Stimulated activated CD4-positive, alpha-beta T cell treated with anti-CD3 and anti-CD28 coated beads, Interleukin-15, amount 100 ng/mL, for 1 hour (primary cell): ENCODE data around the gene FAM118B.
"Not testable (repeated sequence)": the region's sequence is repeated elsewhere in the genome, so short reads cannot be mapped to it uniquely, and the experiment has no call there.

ENCODE experiments used
- DNase-seq, 2 donors: peaks; one replicate each; pipeline ENCODE4 v3.0.0-alpha.2; 2020; ENCODE audit warnings: low read depth in 1 of 2, low spot score in 1 of 2

FAM118B gene

DNA sequence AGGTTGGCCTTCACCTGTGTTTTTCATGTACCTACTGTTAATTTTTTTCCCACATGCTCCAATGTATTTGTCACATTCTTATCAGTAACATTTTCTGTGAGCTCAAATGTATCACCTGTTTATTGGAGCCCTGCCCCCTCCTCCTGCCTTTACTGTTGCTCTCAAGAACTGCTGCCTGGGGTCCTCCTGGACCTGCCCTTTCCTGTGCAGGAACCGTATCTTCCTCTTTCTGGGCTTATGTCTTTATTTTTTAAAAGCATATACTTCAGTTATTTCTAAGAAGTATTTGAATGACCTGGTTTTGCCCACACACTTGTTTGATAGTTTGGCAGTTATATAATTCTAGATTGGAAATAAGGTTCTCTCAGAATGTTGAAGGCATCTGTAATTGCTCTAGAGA lies 5.9 kb downstream of the FAM118B start:
- DNase-seq, result no peak

DNA sequence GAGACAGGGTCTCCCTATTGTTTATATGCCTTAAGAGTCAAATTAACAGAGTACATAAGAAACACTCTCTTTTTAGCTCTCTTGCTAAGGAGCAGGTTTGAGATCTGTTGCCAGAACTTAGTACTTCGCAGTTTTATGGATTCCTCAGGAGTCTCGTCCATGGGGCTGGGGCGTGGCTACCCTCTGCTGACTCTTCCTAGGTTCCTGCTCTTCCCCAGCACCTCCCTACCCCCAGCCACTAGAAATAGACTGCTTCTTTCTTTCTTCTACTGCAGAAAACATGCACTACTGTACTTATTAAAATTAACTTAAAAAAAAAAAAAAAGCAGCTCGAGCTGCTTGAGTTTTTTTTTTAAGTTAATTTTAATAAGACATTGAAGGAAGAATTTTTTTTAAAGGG lies 8.0 kb downstream of the FAM118B start:
- no peak for DNase-seq

DNA sequence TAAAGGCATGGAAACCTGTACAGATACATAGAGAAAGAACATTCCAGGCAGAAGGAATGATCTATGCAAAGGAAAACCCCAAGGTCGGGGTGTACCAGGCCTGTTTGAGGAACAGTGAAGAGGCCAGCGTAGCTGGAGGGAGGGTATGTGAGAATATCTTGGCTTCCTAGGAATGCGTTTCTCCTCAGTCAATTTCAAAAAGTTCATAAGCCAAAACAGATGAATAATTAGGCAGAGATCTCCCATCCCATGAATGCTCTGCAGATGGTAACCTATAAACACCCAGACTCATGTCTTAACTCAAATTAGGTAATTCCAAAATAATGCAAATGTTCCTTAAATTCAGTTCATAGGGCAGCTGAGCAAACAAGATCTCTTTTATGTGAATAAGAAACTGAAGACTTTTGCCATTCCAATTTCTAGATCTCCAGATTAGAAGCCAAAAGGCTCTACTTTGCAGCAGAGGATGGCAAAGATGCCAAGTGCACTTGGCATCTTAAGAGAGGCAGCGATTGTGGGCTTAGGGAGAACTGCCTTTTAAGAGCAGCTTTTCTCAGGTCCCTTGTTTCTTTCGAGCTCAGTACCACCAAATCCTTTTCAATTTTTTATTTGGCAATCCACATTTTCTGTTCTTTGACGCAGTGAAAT lies 13.2 kb downstream of the FAM118B start:
- no peak for DNase-seq

DNA sequence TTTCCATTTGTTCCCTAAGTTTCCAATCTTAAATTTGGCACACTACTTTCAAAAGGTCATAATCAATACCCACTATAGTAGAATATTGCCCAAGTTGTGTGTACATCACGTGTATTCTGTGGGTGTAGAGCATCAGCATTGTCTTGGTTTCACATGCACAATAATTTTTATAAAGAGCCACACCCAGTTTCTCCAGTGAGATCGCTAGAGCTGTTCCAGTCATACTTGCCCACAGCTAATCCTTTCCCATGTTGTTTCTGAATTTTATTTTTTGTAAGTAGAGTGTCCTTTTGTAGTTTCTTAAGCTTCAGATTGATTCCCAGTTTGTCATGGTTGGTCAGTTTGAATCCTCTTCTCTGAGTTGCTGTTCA lies 13.7 kb downstream of the FAM118B start:
- no peak for DNase-seq

DNA sequence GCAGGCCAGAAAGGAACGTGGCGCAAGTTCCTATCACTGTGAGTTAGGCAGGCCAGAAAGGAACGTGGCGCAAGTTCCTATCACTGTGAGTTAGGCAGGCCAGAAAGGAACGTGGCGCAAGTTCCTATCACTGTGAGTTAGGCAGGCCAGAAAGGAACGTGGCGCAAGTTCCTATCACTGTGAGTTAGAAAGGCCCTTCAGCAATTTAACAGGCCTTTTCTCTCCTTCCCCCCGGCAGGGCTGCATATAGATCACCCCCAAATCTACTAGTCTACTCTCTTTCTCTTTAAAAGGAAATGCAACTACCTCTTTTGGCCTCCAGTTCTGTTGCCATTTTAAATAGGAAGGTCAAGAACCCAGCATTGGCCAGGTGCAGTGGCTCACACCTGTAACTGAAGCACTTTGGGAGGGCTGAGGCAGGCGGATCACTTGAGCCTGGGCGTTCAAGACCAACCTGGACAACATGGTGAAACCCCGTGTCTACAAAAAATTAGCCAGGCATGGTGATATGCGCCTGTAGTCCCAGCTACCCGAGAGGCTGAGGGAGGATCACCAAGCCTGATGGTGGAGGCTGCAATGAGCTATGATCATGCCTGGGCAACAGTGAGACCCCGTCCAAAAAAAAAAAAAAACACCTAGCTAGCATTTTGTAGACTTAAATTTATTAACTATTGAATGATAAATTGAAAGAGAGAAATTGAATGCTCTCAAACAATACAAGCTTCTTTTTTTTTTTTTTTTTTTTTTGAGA lies 14.9 kb downstream of the FAM118B start:
- DNase-seq, result no peak

DNA sequence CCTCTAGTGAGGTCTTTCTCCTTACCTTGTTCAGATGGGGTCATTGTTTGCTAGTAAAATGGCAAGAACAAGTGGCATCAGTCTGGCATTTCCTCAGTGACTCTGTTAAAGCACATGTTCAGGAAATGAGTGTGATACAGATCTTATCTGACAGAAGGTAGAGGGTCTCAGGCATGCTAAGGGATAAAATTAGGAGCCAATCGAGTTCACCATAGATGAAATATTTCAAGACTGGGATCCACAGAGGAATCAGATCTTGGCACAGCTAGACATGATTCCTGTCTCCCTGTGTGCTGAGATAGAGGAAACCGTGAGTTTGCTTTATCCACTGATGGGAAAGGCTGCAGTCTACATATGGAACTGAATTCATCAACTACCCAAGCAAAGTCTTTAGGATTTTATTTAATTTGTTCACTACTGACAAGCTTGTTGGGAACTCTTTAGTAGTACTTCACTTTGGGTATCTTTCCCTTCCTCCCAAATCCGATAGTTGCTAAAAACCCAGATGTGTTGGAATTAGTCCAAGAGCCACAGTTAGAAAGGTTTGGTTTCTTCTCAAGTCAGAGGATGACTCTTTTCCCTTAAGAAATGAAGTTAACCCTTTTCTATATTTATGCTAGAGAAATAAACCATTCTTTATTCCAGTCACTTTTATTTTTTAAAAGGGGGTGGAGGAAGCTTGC lies 18.4 kb downstream of the FAM118B start:
- no peak for DNase-seq

DNA sequence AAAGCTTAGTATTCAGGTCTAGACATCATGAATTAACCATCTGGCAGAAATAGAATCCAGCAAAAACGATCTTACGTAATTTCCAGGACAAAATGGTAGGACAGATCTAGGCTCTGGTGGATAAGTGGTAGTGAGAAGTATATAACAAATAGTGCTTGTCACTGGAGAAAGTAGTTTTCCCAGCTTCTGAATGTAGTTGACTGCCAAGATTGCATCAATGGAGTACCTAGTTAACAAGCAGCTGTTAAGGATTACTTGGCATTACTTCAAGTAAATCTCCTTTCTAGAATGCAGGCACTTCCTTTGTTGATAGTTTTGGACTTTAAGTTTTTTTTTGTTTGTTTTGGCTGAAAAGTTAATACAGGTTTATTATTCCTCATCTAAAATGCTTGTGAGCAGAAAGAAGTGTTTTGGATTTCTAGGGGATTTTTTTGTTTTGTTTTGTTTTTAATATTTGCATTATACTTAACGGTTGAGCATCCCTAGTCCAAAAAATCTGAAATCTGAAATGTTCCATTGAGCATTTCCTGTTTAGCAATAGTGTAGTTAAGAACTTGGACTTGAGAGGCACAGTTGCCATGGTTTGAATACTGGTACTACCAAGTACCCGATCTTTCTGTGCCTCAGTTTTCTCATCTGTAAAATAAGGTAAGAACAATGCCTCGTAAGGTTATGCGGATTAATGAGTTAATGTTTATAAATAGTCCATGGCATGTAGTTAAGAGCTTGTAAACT lies 20.3 kb downstream of the FAM118B start:
- DNase-seq, result no peak

DNA sequence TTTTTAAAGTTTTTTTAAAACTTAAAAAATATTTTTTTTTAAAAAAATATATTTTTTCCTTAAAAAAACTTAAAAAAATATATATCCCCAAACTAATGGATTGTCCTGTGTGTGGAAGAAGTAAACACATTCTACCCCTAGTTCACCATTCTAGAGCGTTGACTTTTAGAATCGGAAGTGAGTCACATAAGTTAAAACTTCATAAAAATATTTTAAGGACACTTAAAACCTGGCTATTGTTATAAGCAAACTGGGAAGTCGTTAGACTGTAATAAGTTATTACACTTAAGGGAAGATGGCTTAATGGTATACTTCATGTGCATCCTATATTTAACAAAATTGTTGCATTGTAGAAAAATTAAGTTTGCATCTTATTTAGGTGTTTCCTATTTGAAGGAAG lies 21.1 kb downstream of the FAM118B start:
- no peak for DNase-seq

DNA sequence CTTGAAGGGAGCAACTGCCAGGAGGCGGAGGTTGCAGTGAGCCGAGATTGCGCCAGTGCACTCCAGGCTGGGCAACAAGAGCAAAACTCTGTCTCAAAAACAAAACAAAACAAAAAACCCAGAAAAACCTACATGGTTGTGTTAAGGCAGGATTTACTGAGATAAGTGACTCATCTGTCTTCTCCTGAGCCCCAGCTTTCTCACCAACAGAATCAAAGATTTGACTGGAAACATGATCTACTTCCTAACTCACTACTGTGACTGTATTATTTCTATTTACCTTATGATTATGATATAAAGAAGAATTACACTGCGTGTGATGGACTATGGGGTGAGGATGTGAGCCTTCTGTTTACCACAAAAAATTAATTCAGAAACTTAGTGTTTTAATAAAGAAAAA lies 21.8 kb downstream of the FAM118B start:
- no peak for DNase-seq

DNA sequence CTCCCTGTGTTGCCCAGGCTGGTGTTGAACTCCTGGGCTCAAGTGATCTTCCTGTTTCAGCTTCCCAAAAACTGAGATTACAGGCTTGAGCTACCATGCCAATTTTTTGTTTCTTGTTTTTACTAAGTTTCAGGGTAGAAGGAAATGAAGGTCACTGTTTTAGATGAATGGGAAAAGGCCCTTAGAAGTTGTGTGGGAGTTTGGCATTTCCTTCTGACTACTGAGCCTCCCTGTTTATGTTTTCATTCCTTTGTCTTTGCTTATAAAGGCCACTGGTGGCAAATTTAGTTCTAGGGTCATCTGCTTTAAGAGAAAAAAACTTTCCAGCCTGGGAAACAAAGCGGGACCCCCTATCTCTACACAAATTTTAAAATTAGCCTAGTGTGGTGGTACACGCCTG lies 35.1 kb downstream of the FAM118B start:
- DNase-seq, result no peak

DNA sequence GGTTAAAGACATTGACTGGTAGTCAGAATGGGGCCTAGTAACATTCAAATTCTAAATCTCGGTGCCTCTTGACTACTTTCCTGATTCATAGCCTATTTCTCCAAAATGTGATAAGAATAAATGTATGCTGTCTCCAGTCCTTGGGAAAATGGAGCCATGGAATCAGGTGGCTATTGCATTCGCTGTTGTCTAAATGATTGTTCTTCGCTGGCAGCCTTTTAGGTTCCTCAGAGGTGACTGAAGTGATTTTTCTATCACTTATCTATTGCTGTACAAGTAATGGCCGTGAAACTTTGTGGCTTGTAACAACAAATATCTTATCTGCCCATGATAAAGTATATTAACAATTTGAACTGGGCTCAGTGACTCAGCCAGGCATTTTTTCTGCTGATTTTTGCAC lies 41.7 kb downstream of the FAM118B start:
- DNase-seq, result no peak

DNA sequence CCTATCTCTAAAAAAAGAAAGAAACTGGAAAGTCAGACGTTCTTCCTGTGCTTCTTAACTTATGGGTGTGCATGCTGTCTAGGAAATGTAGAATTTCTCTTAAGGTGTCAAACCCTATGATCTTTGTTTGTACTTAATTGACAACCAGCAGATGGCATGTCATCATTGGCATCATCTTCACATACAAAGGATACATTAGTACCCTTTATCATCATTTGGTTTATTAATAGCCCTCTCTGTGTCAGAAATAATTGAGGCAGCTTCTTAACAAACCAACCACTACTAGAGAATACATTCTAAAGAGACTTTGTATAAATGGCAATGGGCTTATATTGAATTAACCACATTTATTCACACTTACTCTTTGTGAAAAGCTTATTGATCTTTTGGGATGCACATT lies 43.2 kb downstream of the FAM118B start:
- no peak for DNase-seq

DNA sequence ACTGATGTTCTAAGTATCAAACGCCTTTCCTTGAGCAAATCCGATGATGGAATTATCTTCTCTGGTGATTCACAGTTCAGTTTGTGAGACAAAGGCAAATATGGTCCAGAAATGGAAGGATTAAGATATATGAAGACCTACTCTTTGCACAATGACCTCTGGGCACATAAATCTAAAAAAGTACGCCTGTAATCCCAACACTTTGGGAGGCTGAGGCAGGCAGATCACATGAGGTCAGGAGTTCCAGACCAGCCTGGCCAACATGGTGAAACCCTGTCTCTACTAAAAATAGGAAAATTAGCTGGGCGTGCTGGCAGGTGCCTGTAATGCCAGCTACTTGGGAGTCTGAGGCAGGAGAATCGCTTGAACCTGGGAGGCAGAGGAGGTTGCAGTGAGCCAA lies 43.9 kb downstream of the FAM118B start:
- not testable (repeated sequence) for DNase-seq

DNA sequence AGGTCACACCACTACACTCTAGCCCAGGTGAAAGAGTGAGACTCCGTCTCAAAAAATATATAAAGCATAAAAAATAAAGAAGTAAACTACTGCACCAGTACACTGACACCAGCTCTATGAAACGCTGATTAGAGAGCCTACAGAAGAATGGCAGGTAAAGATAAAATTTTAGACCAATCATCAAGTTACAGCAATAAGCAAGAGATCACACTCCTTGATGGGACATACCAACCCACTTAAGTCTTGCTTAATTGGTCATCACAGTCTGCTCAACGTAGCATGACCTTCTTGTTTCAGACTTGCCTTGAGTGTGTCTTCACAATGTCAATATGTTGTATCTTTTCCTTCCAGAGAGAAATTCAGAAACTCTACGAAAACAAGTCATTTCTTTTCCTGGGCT lies 44.6 kb downstream of the FAM118B start:
- no peak for DNase-seq

DNA sequence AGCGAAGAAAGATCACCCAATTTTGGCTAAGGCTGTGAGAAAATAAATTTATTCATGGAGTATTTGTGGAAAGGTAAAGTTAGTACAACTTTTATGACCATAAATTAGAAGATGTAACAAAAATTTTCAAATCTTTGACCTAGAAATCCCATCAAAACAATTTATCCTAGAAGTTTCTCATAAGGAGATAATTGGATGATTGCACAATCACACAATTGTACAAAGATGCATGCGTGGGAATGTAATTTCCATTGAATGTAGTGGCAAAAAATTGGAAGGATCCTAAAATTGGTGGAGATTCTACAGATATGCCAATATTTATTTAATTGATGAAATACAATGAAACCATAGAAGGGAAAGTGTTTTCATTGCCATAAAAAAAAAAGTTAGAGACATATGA lies 45.6 kb downstream of the FAM118B start:
- no peak for DNase-seq

DNA sequence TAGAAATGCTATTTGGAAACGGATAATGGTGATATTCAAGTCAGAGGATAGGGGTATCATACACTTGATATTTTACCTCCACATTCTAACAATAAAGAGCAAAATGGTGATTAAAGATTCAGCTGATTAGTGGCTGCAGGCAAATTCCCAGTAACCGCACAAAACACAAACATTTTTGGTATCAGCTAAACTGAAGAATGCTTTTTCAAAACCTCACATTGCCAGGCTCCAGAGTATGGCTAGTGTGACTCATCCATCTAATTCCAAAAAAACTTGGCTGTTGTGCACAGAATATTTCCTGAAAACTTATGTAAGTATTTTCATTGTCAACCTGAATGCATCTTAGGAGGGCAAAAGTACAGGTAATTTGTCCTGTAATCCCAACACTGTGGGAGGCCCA lies 46.2 kb downstream of the FAM118B start:
- no peak for DNase-seq

DNA sequence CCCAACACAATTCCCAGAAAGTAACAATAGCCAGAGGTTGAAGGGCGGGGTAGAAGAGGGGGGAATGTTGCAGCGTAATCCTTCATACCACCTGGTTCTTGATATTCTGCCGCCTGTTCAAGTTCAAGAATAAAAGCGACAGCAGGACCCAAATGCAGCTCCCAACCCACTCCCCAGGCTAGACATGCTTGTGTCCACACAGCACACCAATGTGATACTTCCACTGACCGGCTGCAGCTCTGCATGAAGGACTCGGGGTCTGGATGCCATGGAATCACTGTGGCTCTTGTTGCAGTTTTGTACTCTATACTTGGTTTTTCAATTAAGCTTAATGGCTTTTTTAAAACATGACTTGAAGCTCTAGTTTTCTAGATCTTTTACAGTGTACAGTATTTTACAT lies 50.6 kb downstream of the FAM118B start:
- DNase-seq, result no peak

DNA sequence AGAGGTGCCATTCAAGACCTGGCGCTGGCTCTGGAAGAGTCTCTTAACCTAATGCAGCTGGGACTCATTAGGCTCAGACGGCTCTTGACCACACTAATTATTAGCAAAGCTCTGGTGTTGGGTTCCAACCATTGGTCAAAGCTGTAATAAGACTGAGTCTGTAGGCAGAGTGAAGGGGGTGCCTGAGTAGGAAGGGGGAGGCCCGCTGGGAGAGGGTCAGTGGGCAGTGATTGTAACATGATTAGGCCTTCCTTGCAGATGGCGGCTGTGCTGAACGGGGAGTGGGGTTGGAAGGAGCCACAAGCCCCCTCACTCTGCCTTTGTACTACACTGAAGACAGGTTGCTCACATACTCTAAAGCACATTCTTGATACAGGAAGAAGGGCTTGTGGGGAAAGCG lies 51.9 kb downstream of the FAM118B start:
- no peak for DNase-seq

DNA sequence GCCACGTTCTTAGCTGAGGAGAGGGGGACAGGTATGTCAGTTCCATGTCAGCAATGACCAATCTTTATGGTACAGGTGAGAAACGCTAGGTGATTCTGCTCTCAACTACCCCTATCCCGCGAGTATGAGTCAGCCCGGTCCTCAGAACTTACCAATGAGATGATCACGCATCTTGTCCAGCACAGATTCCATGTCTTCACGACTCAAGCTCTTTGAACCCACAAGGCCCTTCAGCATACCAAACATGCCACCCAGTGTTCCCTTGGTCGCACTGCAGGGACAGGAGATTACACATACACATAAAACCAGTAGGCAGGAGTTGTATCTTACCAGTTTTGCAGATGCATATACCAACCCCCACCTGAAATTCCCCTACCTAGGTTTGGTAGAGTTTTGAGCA lies 54.2 kb downstream of the FAM118B start:
- DNase-seq, result no peak

DNA sequence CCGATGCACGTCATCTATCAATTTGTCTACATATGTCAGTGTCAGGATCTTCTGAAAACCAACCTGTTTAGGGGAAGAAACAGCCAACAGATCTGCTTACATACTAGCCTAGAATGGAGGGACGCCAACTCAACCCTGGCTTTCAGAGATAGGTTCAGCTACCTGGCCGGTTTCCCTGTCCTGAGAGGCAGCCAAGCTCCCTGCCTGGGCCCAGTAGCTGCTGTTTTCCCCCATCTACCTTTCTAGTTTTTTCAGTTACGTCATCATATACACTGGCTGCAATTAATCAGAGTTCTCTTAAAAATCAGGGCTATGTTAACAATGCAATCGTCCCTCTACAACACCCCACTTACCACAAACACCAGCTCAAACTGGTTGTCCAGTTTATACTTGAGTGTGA lies 56.1 kb downstream of the FAM118B start:
- no peak for DNase-seq

DNA sequence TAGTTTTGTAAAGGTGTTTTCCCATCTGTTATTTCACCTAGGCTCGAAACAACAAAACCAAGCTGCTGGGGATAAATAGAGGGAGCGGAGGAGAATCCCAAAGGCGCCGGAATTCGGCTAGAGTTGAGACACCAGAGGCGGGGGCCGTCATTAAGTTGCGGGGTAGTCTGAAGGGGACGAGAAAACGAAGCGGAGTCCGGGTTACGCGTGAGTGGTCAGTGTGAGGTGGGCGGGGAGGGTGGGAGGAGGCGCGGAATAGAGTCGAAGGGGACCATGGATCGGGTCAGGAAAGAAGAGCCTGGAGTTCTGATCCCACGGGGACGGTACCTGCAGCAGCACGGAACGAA lies 56.8 kb downstream of the FAM118B start:
- no peak for DNase-seq
